ENCODE results near the gene TDRD7.

The TDRD7 gene

DNA sequence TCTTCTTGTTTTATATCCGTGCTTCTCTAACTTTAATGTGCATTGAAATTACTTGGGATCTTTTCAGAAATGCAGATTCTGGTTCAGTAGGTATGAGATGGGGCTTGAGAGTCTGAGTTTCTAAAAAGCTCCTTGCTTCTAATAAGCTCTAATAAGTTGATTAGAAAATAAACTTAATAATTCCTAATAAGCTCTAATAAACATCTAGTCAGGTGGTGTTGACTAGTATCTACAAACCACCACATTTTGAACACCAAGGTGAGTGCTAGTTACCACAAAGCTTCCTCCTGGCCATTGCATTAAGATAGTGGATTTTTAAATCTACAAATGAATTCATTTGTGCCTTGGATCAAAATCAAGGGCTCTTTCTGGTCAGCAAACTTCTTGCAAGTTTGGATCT lies 94.9 kb downstream of the TDRD7 start:
- no peak for DNase-seq (ENCODE audit: low read depth in 2 of 2)

DNA sequence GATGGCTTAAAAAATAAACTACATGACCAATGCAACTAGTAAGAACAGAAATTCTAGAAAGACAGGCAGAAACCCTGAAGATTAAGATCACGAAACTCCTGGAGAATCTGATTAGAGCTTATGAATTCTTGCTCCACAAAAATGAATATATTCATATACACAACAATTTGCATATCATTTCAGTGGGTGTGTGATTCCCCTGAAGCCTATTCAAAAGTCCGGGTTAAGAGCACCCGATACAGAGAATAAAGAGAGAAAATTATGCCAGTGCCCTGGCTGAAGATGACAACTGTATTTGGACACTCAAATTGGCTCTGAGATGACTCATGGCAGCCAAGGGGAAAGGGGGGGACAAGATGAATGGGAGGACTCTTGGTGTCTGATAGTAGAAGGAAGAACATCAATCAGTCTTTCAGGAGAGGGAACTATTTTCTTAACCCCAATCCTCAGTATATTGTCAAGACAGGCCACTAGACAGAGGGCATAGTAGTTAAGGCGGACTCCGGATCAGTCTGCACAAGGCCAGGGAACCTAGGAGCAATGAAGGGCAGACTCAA lies 95.6 kb downstream of the TDRD7 start:
- DNase-seq (ENCODE audit: low read depth in 2 of 2) = no peak

DNA sequence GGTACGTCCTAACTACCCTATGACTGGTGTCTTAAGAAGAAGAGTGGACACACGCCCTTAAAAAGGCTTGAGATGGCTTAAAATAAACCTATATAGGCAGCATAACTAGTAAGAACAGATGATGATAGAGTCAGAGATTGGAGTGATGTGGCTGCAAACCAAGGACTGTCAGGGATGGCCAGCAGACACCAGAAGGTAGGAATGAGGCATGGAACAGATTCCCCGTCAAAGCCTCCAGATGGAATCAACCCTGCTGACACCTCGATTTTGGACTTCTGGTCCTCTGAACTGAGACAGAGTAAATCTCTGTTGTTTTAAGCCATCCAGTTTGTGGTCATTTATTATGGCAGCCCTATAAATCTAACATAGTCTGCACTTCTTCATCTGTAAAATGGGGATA lies 97.0 kb downstream of the TDRD7 start:
- no peak for DNase-seq (ENCODE audit: low read depth in 2 of 2)

GRCh38 chr9:97510797-97511654 lies 99.1 kb downstream of the TDRD7 start:
- no peak for DNase-seq (ENCODE audit: low read depth in 2 of 2)

DNA sequence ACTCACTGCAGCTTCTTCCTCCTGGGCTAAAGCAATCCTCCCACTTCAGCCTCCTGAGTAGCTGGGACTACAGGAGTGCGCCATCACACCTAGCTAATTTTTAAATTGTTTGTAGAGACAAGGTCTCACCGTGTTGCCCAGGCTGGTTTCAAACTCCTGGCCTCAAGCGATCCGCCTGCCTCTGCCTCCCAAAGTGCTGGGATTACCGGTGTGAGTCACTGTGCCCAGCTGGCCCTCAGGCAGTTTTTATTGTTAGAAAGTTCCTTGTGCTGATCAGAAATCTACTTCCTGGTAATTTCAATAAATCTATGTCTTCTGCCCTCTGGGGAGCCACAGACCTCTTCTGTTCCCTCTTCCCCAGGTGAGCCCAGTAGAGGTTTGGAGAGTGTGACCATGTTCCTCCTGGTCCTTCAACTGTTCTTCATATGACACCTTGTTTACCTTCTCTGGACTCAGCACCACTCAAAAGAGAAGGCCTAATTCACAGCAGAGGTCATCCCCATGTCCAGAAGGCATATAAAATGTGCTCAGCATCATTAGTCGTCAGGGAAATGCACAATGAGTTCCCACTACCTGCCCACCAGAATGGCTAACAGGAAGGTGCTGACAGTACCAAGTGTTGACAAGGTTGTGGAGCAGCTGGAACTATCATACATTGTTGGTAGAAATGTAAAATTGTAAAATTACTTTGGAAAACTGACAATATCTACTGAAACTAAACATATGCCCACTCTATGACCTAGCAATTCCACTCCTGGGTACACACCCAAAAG lies 99.9 kb downstream of the TDRD7 start:
- no peak for DNase-seq (ENCODE audit: low read depth in 2 of 2)

DNA sequence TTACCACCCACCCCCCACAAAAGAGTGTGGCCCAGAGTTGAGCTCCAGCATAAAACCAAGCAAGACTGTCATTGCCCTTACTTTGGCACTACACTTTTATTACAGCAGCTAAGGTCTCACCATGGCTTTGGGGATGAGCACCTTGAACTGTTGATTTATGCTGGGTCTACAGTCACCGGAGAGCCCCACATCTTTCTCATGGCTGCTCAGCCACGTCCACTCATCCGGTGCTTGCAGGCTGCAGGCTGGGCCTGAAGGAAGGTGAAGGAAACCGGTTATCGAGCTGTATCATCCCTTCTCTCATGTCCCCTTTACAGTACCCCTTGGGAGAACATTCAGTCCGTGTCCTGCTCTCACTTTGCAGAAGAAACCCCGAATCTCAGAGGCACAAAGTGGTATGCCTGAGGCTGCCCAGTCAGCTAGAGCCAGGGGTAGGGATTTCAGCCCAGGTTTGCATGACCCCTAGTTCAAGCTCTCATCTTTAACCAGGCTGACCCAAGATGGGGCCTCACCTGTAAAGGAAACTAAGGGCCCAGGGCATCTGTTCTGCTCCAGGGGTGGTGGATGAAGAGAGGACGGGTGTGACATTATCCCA lies 101.2 kb downstream of the TDRD7 start:
- DNase-seq (ENCODE audit: low read depth in 2 of 2) = no peak

- DNase-seq (ENCODE audit: low read depth in 2 of 2) = no peak
Measured at GRCh38 chr9:97514531-97514930, 102.6 kb downstream of the TDRD7 start.

- no peak for DNase-seq (ENCODE audit: low read depth in 2 of 2)
Measured at GRCh38 chr9:97515662-97516061, 103.8 kb downstream of the TDRD7 start.

GRCh38 chr9:97516111-97516510 lies 104.2 kb downstream of the TDRD7 start:
- DNase-seq (ENCODE audit: low read depth in 2 of 2) = no peak

DNA sequence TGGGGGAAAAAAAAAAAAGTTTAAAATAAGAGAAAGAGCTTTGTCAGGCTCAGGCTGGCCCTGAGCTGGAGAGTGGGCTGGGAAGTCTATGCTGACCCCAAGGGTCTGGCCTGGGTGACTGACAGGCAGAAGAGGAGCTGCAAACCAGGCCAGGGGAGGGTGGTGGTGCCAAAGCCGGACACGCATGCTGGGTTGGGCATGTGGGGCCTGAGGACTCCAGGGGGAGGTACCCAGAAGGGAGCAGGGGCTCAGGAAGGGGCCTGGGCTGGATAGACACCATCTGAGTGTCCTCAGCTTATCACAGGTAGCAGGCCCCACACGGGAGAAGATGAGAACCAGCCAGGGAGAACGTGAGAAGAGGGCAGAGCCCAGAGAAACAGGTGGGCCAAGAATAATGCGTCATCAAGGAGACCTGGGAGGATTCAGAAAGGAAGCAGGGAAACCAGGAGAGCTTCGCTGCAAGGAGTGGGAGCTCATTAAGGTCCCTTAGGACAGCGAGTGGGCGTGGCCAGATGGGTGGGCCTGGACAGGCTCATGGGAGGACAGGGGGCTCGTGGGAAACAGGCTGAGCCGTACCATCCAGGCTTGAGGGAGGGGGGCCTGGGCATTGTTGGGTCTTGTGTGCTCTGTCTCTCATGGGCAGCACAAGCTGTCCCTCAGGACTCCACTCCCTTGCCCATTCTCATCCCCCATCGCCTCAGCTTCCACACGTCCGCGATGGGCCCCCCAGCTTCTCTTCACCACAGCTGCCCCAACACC lies 105.6 kb downstream of the TDRD7 start:
- no peak for DNase-seq (ENCODE audit: low read depth in 2 of 2)

- no peak for DNase-seq (ENCODE audit: low read depth in 2 of 2)
Measured at GRCh38 chr9:97518166-97518908, 106.4 kb downstream of the TDRD7 start.

DNA sequence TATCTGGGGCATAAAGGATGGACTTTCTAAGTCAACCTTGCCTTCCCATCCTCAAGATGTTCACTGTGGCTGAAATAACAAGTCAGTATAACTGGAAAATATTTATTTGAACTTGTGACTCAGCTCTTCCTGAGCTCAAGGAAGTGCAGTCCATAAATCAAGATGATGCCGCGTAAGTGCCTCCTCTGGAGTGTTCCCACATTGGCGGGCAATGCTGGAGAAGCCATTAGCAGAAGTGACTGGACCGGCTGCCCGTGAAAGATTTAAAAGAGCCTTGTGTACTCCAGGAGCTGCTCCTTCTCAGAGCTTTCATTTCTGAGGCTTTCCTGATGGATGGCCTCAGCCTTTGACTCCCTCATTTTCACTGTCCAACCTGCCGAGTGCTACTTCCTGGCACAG lies 107.0 kb downstream of the TDRD7 start:
- peak; percentile 2 for DNase-seq (ENCODE audit: low read depth in 2 of 2)

GRCh38 chr9:97519441-97519970 lies 107.6 kb downstream of the TDRD7 start:
- no peak for DNase-seq (ENCODE audit: low read depth in 2 of 2)

DNA sequence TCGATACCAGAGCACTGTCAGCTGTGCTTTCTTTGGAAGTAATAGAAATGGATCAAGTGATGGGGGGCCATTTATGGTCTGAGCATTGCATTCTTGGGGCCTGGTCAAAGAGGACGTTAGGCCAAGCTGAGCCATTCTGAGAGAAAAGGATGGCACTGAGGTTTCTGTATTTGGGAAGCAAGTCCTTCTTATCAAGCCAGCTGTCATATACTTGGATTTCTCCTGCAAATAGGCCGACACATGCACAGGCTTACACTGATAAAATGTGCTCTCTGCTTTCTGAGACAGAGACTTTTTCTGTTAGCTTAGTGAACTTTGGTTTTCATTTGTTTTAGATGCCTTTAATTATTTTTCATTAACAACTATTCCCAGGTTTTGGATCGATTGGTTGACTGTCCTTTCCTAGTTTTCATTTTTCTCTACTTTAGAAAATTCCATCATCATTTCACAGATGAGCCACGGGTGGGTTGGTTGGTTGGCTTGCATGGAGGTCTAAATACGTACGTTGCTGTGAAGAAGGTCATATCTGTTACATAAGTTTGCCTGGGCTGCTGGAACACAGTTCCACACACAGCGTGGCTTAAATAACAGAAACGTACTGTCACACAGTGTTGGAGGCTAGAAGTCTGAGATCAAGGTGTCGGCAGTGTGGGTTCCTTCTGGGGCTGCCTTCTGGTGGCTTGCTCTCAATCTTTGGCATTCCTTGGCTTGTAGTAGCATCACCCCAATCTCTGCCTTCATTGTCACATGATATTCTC lies 109.9 kb downstream of the TDRD7 start:
- DNase-seq (ENCODE audit: low read depth in 2 of 2) = no peak

DNA sequence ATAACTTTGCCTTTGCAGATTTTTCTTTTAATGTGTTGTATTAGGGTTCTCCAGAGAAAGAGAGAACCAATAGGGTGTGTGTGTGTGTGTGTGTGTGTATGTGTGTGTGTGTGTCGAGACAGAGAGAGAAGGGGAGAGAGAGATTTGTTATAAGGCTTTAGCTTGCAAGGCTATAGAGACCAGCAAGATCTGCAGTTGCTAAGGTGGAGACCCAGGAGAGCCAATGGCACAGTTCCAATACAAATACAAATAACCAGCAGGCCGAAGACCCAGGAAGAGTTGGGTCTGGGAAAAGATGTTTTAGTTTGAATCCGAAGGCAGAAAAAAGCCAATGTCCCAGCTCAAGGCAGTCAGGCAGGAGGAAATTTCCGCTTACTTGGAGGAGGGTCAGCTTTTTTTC lies 112.5 kb downstream of the TDRD7 start:
- no peak for DNase-seq (ENCODE audit: low read depth in 2 of 2)

- DNase-seq (ENCODE audit: low read depth in 2 of 2) = no peak
Measured at GRCh38 chr9:97525451-97525850, 113.6 kb downstream of the TDRD7 start.

- DNase-seq (ENCODE audit: low read depth in 2 of 2) = no peak
Measured at GRCh38 chr9:97526895-97527575, 115.1 kb downstream of the TDRD7 start.

DNA sequence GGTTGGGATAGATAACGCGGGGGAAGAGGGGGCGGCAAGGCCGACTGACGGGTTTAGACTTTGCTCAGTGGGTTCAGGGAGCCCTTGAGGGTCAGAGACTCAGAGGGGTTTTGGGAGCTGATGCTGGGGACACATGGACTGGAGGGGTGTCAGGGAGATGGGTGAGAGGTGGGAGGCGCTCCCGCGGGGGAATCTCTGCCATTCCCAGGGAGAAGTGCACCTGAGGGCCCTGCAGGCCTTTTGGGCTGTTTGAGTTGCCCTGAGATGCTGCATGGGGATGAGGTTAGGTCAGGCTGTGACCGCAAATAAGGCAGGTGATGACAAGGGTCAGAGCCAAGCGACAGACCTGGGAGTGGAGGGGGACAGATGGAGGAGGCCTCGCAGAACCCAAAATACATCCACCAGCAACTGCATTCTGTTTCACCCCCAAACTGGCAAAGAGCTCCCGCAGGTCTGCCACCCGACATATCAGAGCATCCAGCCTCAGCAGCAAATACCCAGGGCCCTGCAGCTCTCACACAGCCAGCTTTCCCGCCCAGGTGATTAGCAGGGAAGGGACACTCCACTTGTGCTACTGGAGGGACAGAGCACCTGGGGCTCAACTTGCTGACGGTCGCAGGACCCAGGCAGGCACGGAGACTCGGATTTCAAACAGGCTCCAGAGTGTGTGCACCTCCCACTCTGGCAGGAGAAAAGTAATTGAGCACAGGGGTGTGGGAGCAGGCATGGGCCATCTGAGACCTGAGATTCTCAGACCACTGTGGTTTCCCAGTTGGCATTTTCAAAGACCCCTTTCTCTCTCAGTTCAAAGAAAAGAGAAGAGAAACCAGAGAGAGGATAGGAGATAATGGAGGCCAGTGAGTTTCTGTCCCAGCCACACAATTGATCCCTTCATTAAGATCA lies 116.0 kb downstream of the TDRD7 start:
- no peak for DNase-seq (ENCODE audit: low read depth in 2 of 2)
